OCI-LY1 (cell line): ENCODE measurements around the gene CDC42EP2.

Source experiments
- H2AFZ ChIP-seq: fragments of 200-600 bp; sonication (generic), shearing (Covaris generic); 2 replicates; pipeline ENCODE4 v1.6.0; 2014; ENCODE audit warnings: antibody characterized with exemption, mild to moderate bottlenecking, low read length
- H3F3A ChIP-seq: fragments of 200-600 bp; sonication (generic), shearing (Covaris generic); 2 replicates; pipeline ENCODE4 v1.6.0; 2014; ENCODE audit warnings: mild to moderate bottlenecking, antibody characterized with exemption, low read length, moderate library complexity; ENCODE audit not compliant: insufficient read depth
- H3K27ac ChIP-seq: fragments of 200-600 bp; sonication (generic); 2 replicates; pipeline ENCODE4 v1.5.1; 2014; ENCODE audit warnings: low read length, mixed run types, mild to moderate bottlenecking, low read depth; ENCODE audit not compliant: poor library complexity, severe bottlenecking
- H3K27me3 ChIP-seq: fragments of 200-600 bp; sonication (generic); 2 replicates; pipeline ENCODE4 v1.6.0; 2014; ENCODE audit warnings: antibody characterized with exemption, mild to moderate bottlenecking, low read length, moderate library complexity; ENCODE audit not compliant: insufficient read depth
- H3K36me3 ChIP-seq: fragments of 200-600 bp; sonication (generic); 2 replicates; pipeline ENCODE4 v1.6.1; 2014; ENCODE audit warnings: mild to moderate bottlenecking, antibody characterized with exemption, low read length, moderate library complexity, mixed read lengths; ENCODE audit not compliant: insufficient read depth
- H3K4me1 ChIP-seq: fragments of 200-600 bp; sonication (generic); 2 replicates; pipeline ENCODE4 v1.5.1; 2014; ENCODE audit warnings: mild to moderate bottlenecking, low read length, moderate library complexity; ENCODE audit not compliant: insufficient read depth, severe bottlenecking
- H3K4me2 ChIP-seq: fragments of 200-600 bp; sonication (generic), shearing (Covaris generic); 2 replicates; pipeline ENCODE4 v1.6.1; 2014; ENCODE audit warnings: low read length
- H3K4me3 ChIP-seq: fragments of 200-600 bp; sonication (generic); 2 replicates; pipeline ENCODE4 v1.5.1; 2014; ENCODE audit warnings: low read length, low read depth, mild to moderate bottlenecking, mixed read lengths; ENCODE audit not compliant: poor library complexity, severe bottlenecking
- H3K79me2 ChIP-seq: fragments of 200-600 bp; shearing (Covaris generic); 2 replicates; pipeline ENCODE4 v1.6.1; 2016; ENCODE audit warnings: mixed run types, low read length, mixed read lengths; ENCODE audit not compliant: insufficient read depth
- H3K9ac ChIP-seq: fragments of 200-600 bp; sonication (generic), shearing (Covaris generic); 2 replicates; pipeline ENCODE4 v1.6.1; 2014; ENCODE audit warnings: mild to moderate bottlenecking, low read length, mixed read lengths
- H3K9me2 ChIP-seq: fragments of 200-600 bp; sonication (generic), shearing (Covaris generic); 2 replicates; pipeline ENCODE4 v1.6.1; 2014; ENCODE audit warnings: low read depth, mild to moderate bottlenecking, low read length, mixed read lengths
- H3K9me3 ChIP-seq: fragments of 200-600 bp; shearing (Covaris generic); 2 replicates; pipeline ENCODE4 v1.6.1; 2014; ENCODE audit warnings: low read length, mixed read lengths
- H4K20me1 ChIP-seq: fragments of 200-600 bp; sonication (generic), shearing (Covaris generic); 2 replicates; pipeline ENCODE4 v1.6.0; 2016; ENCODE audit warnings: mild to moderate bottlenecking, low read length; ENCODE audit not compliant: insufficient read depth
- EZH2 ChIP-seq: fragments of 200-600 bp; sonication (generic), shearing (Covaris generic); IDR thresholded peaks from 2 replicates; pipeline ENCODE4 v1.8.0; 2017; ENCODE audit warnings: borderline replicate concordance, mixed run types, mild to moderate bottlenecking, antibody characterized with exemption, low read length, moderate library complexity, mixed read lengths
- TF ChIP-seq, protein P1 (sequence below): fragments of 200-600 bp; sonication (generic), shearing (Covaris generic); IDR thresholded peaks from 2 replicates; pipeline ENCODE4 v1.5.1; 2017; ENCODE audit warnings: mild to moderate bottlenecking, antibody characterized with exemption, low read length, moderate library complexity, mixed read lengths

CDC42EP2 gene, protein sequence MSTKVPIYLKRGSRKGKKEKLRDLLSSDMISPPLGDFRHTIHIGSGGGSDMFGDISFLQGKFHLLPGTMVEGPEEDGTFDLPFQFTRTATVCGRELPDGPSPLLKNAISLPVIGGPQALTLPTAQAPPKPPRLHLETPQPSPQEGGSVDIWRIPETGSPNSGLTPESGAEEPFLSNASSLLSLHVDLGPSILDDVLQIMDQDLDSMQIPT

DNA sequence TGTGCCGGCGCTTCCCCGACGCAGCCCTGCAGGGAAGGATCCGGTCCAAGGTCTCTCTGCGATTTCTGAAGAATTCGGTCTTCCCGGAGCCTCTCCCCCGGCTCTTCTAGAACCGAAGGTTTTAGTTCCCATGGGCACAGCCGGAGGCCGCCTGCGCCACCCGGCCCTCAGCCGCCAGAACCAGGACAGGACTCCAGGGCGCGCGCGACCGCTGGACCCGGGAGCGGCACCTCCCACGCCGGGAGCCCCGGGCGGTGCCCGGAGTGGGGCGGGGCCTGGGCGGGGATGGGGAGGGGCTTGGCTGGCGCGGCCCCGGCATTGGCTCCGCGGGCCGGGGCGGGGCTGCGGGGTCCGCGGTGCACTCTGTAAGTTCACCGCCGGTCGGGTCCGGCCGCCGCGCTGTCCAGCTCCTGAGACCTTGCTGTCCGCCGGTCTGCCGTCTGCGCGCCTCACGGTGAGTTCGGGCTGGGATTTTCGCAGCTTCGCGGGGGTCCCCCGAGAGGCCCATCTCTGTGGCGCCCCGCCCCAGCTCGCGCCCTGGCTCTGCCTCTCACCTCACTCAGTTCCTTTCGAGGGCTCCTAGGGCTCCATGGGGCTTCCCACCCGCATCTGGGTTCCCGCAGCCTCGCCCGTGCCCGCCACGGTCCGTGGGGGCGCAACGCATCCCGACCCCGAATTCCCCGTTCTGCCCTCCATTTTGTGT is at the start of gene CDC42EP2:
CDC42EP2 (plus strand) TSS at position 366 of the 703 bp plus-strand sequence. CDS start 6,033 bp downstream, outside the sequence.
- Histone ChIP-seq H3F3A (no peaks in the 10 kb centered on the region), H3K4me2 (peak within 1 kb of the TSS; percentile 89), H3K79me2 (no peaks in the 10 kb centered on the region), H3K36me3 (no peaks in the 10 kb centered on the region), H3K9me3 (no peaks in the 10 kb centered on the region), H3K9me2 (no peaks in the 10 kb centered on the region), H4K20me1 (no peaks in the 10 kb centered on the region), H3K27me3 (peaks cover 9% of the 10 kb centered on the region; the same call in 1 of the 2 replicates), H2AFZ (0 out of 2 replicates have a peak within 1 kb of the TSS, but pooled peaks have one; percentile 3), H3K9ac (peak within 1 kb of the TSS; percentile 54), H3K4me3 (peak within 1 kb of the TSS; percentile 70), H3K4me1 (peaks cover 6% of the 10 kb centered on the region), H3K27ac (no peak within 1 kb of the TSS)
- TF ChIP-seq, protein P1, sequence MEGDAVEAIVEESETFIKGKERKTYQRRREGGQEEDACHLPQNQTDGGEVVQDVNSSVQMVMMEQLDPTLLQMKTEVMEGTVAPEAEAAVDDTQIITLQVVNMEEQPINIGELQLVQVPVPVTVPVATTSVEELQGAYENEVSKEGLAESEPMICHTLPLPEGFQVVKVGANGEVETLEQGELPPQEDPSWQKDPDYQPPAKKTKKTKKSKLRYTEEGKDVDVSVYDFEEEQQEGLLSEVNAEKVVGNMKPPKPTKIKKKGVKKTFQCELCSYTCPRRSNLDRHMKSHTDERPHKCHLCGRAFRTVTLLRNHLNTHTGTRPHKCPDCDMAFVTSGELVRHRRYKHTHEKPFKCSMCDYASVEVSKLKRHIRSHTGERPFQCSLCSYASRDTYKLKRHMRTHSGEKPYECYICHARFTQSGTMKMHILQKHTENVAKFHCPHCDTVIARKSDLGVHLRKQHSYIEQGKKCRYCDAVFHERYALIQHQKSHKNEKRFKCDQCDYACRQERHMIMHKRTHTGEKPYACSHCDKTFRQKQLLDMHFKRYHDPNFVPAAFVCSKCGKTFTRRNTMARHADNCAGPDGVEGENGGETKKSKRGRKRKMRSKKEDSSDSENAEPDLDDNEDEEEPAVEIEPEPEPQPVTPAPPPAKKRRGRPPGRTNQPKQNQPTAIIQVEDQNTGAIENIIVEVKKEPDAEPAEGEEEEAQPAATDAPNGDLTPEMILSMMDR: no peak
- no peak for TF ChIP-seq EZH2

DNA sequence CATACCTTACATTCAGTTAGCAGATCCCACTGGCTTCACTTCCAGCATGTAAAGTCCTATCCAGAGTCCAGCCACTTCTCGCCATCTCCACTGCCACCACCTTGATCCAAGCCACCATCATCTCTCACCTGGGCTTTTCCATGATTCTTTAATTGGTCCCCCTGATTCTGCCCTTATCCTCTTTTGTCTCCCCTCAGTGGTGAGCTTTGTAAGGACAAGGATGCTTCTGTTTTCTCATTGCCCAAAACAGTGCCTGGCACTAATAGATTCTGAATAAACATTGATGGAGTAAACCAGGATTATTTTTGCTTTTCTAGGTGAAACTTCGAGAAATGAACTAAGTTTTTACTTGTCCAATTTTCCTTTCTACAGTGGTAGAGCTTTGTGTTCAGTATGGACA is 48.5 kb upstream of the CDC42EP2 start:
- TF ChIP-seq, protein P1: peak; percentile 65
- TF ChIP-seq EZH2: no peak
- Histone ChIP-seq H3K79me2 (peaks cover 27% of the 10 kb centered on the region), H3K4me3 (no peak overlapping the region), H3K27me3 (no peaks in the 10 kb centered on the region), H3K9me3 (no peaks in the 10 kb centered on the region), H2AFZ (no peak overlapping the region), H3K4me1 (peaks cover 25% of the 10 kb centered on the region), H3K9me2 (no peaks in the 10 kb centered on the region), H3K27ac (no peak overlapping the region), H3K4me2 (no peak overlapping the region), H3K9ac (no peak overlapping the region), H4K20me1 (no peaks in the 10 kb centered on the region), H3K36me3 (peaks cover 65% of the 10 kb centered on the region), H3F3A (no peaks in the 10 kb centered on the region)

DNA sequence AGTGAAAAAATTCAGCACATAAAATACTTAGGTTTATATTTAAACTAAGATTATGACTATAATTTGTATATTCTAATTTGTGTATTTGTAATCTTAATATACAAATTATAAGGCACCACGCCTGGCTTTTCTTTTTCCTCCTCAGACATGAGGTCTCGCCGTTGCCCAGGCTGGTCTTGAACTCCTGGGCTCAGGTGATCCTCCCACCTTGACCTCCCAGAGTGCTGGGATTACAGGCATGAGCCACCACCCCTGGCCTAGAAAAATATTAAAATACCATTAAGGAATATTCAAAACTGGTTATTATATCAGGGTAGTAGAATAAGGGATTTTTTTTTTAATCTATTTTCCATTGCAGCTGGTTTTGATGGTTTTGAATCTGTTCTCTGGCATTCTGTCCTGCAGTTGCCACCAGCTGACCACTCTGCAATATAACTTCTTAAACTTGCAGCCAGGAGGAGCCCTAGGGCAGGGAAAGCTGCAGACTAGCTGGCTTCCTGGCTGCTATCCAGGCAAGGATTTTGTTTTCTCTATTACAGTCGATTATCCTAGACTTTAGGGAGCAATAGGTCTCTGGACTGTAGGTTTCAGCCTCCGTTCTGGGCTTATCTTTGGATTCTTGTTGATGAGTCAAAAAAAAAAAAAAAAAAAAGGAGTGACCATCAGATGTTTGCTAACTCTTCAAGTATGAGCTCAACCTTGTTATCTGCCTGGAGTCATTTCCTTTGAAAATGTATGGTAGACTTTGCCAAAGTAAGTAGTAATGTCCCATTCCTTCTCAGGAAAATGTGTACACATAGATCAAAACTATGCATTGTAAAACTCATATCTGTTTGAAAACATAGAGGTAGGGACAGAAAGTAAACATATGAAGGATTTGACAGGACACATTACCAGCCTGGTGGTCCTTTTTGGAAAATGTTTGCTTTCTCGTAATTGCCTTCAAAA is 39.7 kb upstream of the CDC42EP2 start:
- Histone ChIP-seq H3K9ac (no peak overlapping the region), H3K4me2 (no peak overlapping the region), H3K36me3 (peaks cover 75% of the 10 kb centered on the region)

More for the DNA sequence above, 39.7 kb upstream of the CDC42EP2 start:
- Histone ChIP-seq H3K79me2 (no peaks in the 10 kb centered on the region), H3K27ac (no peak overlapping the region), H2AFZ (no peak overlapping the region), H3K9me2 (no peaks in the 10 kb centered on the region), H3F3A (no peaks in the 10 kb centered on the region), H3K4me1 (no peaks in the 10 kb centered on the region), H3K27me3 (no peaks in the 10 kb centered on the region), H3K4me3 (no peak overlapping the region), H3K9me3 (no peaks in the 10 kb centered on the region), H4K20me1 (no peaks in the 10 kb centered on the region)
- no peak for TF ChIP-seq EZH2
- TF ChIP-seq, protein P1: peak; percentile 54
